Glomerular visceral epithelial cell (primary cell): ENCODE results near the gene HRH2.
"Not testable (repeated sequence)": the region's sequence is repeated elsewhere in the genome, so short reads cannot be mapped to it uniquely, and the experiment has no call there.

Experiments used
- DNase-seq: peaks from one replicate; pipeline ENCODE4 v3.0.0-alpha.2; 2016; ENCODE audit errors: extremely low spot score

The HRH2 gene

GRCh38 chr5:175713930-175714329 is 56.1 kb downstream of the HRH2 start:
- DNase-seq = no peak

- DNase-seq = no peak
These were observed 56.7 kb downstream of the HRH2 start for GRCh38 chr5:175714479-175715085.

GRCh38 chr5:175715627-175716522 is 58.0 kb downstream of the HRH2 start:
- DNase-seq = no peak

- DNase-seq = no peak
These were observed 60.0 kb downstream of the HRH2 start for GRCh38 chr5:175717837-175718236.

- no peak for DNase-seq
These were observed 60.7 kb downstream of the HRH2 start for GRCh38 chr5:175718401-175719108.

- not testable (repeated sequence) for DNase-seq
These were observed 61.2 kb downstream of the HRH2 start for GRCh38 chr5:175719109-175719432.

- no peak for DNase-seq
These were observed 66.7 kb downstream of the HRH2 start for GRCh38 chr5:175724314-175725275.

GRCh38 chr5:175728316-175728715 is 70.4 kb downstream of the HRH2 start:
- DNase-seq = no peak

GRCh38 chr5:175728885-175729828 is 71.3 kb downstream of the HRH2 start:
- no peak for DNase-seq

- DNase-seq = peak; percentile 87
These were observed 72.0 kb downstream of the HRH2 start for GRCh38 chr5:175729829-175730277.

GRCh38 chr5:175731172-175731571 is 73.3 kb downstream of the HRH2 start:
- DNase-seq = no peak

- no peak for DNase-seq
These were observed 74.0 kb downstream of the HRH2 start for GRCh38 chr5:175731756-175732465.

- DNase-seq = no peak
These were observed 75.1 kb downstream of the HRH2 start for GRCh38 chr5:175733017-175733416.

- no peak for DNase-seq
These were observed 76.1 kb downstream of the HRH2 start for GRCh38 chr5:175734016-175734415.

GRCh38 chr5:175734501-175734900 is 76.6 kb downstream of the HRH2 start:
- DNase-seq = no peak

- DNase-seq = no peak
These were observed 77.8 kb downstream of the HRH2 start for GRCh38 chr5:175735701-175736100.

- no peak for DNase-seq
These were observed 78.8 kb downstream of the HRH2 start for GRCh38 chr5:175736652-175737051.

- DNase-seq = no peak
These were observed 79.6 kb downstream of the HRH2 start for GRCh38 chr5:175737481-175737880.

GRCh38 chr5:175738126-175738525 is 80.3 kb downstream of the HRH2 start:
- no peak for DNase-seq
